Activated CD4-positive, alpha-beta T cell treated with anti-CD3 and anti-CD28 coated beads for 36 hours (primary cell): ENCODE results near the gene SCNN1B. TPM values are rescaled to one million over a fixed set of nuclear protein-coding genes. Genes with fewer than 3 reads are reported as not detected.
A peak's percentile ranks its signal among the peaks of the same experiment; 100 is the strongest.

ENCODE experiments used
- ATAC-seq: fragments of 200-7000 bp; cut with Tn5 transposase; one replicate; pipeline ENCODE4 v1.10.0; 2021; ENCODE audit warnings: mild to moderate bottlenecking, moderate library complexity
- CTCF ChIA-PET: fragments of 350-600 bp; sonication (Branson Sonifier 250); formaldehyde crosslinking; loops from one replicate; lab custom pipeline; 2021; ENCODE audit warnings: antibody characterized with exemption; lab: Charles Lee
- POLR2A ChIA-PET: fragments of 350-600 bp; sonication (Branson Sonifier 250); formaldehyde crosslinking; loops from one replicate; lab custom pipeline; 2021; ENCODE audit warnings: antibody characterized with exemption, inconsistent platforms; lab: Charles Lee
- DNase-seq: peaks from one replicate; pipeline ENCODE4 v3.0.0-alpha.2; 2020
- H3K27ac Mint-ChIP-seq: one replicate; pipeline ENCODE4 v1.8.0; 2021; ENCODE audit warnings: mixed read lengths
- H3K27me3 Mint-ChIP-seq: one replicate; pipeline ENCODE4 v1.8.0; 2021; ENCODE audit warnings: mixed read lengths
- H3K36me3 Mint-ChIP-seq: one replicate; pipeline ENCODE4 v1.8.0; 2021; ENCODE audit warnings: low read depth, mixed read lengths
- H3K4me1 Mint-ChIP-seq: one replicate; pipeline ENCODE4 v1.8.0; 2021; ENCODE audit warnings: mixed read lengths
- H3K4me3 Mint-ChIP-seq: one replicate; pipeline ENCODE4 v1.8.0; 2021; ENCODE audit warnings: mild to moderate bottlenecking, moderate library complexity, mixed read lengths
- H3K9me3 Mint-ChIP-seq: one replicate; pipeline ENCODE4 v1.8.0; 2021; ENCODE audit warnings: low read depth, mixed read lengths
- intact Hi-C, 2 experiments: fragments of 100-400 bp; cut with DNase I in 1 of 2; cut with micrococcal nuclease in 1 of 2; formaldehyde crosslinking; loops; one replicate each; pipeline versions ENCODE4 v1.14.2 to v1.15.1; 2022 to 2024; cut with DNase I, micrococcal nuclease
- total RNA-seq, 2 experiments: library from RNA; stranded (reverse); gene quantifications; one replicate each; pipeline ENCODE4 v1.2.3, GENCODE V29; 2021

The SCNN1B gene
- total RNA-seq, 2 experiments from 2014 or later: not detected

DNA sequence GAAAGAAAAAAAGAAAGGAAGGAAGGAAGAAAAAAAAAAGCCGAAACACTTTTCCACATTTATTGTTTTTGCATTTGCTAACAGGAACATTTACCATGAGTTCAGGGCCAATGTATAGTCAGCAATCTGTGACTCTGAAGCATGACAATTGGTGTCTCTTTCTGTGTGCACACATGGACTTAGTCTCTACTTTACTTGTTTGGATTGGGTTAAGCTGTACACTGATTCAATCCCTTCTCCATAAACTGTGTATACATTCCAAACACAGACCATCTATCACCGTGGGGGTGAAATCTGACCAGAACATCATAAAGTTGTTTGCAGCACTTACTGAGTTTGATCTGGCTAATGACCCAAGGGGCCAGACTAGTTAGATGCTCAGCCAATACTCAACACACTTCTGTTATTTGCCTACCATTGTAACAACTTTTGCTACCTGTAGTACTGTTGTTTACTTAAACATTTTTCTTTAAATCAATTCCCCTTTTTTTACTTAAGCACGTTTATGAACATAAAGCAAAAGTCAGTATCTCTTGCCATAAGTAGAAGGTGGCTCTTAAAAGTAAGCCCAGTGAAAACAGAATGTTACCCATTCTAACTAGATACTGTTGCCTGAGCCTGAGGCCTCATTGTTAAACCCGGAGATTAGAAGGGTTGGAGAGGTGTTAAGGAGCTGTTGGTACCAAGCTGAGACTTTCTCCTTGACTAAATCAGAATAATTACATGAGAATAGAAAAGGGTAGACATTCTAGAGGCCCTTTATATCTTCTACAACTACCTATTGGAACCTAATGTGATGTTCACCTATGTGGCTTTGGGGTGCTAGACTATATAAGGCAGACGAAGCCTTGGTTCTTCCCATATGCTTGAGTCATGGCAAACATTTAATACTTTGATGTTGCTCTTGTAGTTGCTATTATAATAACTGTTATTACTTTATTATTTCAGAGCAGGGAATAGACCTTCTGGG is 41.8 kb downstream of the SCNN1B start:
- Mint-ChIP-seq H3K27ac (no peak overlapping the region), H3K27me3 (peaks cover 12% of the 10 kb centered on the region), H3K36me3 (no peaks in the 10 kb centered on the region), H3K4me3 (no peak overlapping the region), H3K9me3 (no peaks in the 10 kb centered on the region), H3K4me1 (no peaks in the 10 kb centered on the region)
- no peak for ATAC-seq
- ChIA-PET POLR2A (no interaction called here), CTCF (no interaction called here)
- intact Hi-C loops: no loop called here
- DNase-seq: no peak

- H3K27ac Mint-ChIP-seq: no peak overlapping the region
- H3K36me3 Mint-ChIP-seq: no peaks in the 10 kb centered on the region
- no peak for DNase-seq
- no peak overlapping the region for H3K4me3 Mint-ChIP-seq
- intact Hi-C loops: no loop called here
- no peak for ATAC-seq
- no peaks in the 10 kb centered on the region for H3K4me1 Mint-ChIP-seq
- H3K9me3 Mint-ChIP-seq: no peaks in the 10 kb centered on the region
- CTCF ChIA-PET: no interaction called here
- POLR2A ChIA-PET: no interaction called here
- H3K27me3 Mint-ChIP-seq: peaks cover 11% of the 10 kb centered on the region
Observed at GRCh38 chr16:23345237-23345636, 43.1 kb downstream of the SCNN1B start.

GRCh38 chr16:23348579-23349469 is 46.7 kb downstream of the SCNN1B start:
- Mint-ChIP-seq H3K27me3 (peaks cover 15% of the 10 kb centered on the region), H3K36me3 (no peaks in the 10 kb centered on the region), H3K27ac (no peak overlapping the region), H3K4me1 (no peaks in the 10 kb centered on the region), H3K4me3 (no peak overlapping the region), H3K9me3 (no peaks in the 10 kb centered on the region)
- ATAC-seq (no peak), DNase-seq (peak; percentile 16)
- ChIA-PET POLR2A (no interaction called here), CTCF (interaction anchor here (1.0 kb wide), 1 partner anchor 137 kb away, joined by 3 read pairs; no protein-coding TSS in a partner anchor)
- intact Hi-C loops: no loop called here

DNA sequence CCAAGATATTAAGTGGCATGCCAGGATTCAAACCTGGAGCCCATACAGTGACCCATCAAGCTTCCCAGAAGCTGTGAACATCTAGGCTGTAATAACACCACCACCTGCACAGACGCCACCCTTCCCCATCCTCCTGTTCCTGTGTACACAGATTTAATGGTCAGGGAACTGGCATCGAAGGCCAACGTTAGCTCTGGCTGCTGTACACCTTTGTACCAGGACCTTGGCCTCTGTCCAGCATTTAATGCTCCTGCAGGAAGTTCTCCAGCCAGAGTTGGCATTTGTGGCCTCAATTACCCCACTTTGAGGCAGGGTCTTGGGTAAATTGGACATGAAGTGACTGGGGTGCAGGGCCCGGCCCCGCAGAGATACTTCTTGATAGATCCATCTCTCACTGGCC is 49.3 kb downstream of the SCNN1B start:
- Mint-ChIP-seq H3K4me1 (no peaks in the 10 kb centered on the region), H3K4me3 (no peak overlapping the region), H3K9me3 (no peaks in the 10 kb centered on the region), H3K27me3 (peaks cover 18% of the 10 kb centered on the region), H3K36me3 (no peaks in the 10 kb centered on the region), H3K27ac (no peak overlapping the region)
- no peak for DNase-seq
- ATAC-seq: no peak
- intact Hi-C loops: no loop called here
- POLR2A ChIA-PET: no interaction called here
- CTCF ChIA-PET: no interaction called here

- Mint-ChIP-seq H3K36me3 (no peaks in the 10 kb centered on the region), H3K9me3 (no peaks in the 10 kb centered on the region), H3K27ac (no peak overlapping the region), H3K4me1 (no peaks in the 10 kb centered on the region), H3K4me3 (no peak overlapping the region), H3K27me3 (peaks cover 16% of the 10 kb centered on the region)
- CTCF ChIA-PET: interaction anchor here (0.6 to 1.3 kb wide), 3 partner anchors 13 to 50 kb away, joined by 3 read pairs; no protein-coding TSS in a partner anchor
- POLR2A ChIA-PET: no interaction called here
- intact Hi-C loops: no loop called here
- DNase-seq: no peak
- ATAC-seq: no peak
Observed at GRCh38 chr16:23353440-23353839, 51.3 kb downstream of the SCNN1B start.

DNA sequence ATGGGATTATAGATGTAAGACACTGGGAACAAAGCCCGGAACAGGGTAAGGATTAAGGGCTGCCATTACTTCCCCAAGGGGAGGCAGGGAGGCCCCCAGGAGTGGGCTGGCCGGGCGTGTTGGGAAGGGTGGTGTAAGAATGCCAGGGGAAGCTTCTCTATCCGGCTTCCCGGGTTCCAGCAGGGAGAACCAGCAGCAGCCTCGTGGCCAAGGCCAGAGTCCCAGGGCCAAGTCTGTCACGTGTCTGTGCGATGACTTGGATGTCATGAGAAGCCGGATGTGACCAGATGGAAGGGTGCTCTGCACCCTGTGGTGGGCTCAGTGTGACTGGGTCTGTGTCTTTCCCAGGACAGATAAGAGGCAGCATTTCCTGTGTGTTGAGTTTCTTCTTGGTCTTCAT is 52.1 kb downstream of the SCNN1B start:
- Mint-ChIP-seq H3K27me3 (peaks cover 14% of the 10 kb centered on the region), H3K9me3 (no peaks in the 10 kb centered on the region), H3K36me3 (no peaks in the 10 kb centered on the region), H3K4me1 (no peaks in the 10 kb centered on the region), H3K4me3 (no peak overlapping the region), H3K27ac (no peak overlapping the region)
- ChIA-PET POLR2A (no interaction called here), CTCF (interaction anchor here (1.3 kb wide), 1 partner anchor 16 kb away, joined by 3 read pairs; no protein-coding TSS in a partner anchor)
- intact Hi-C loops: no loop called here
- ATAC-seq (no peak), DNase-seq (no peak)

- intact Hi-C loops: no loop called here
- ATAC-seq (no peak), DNase-seq (no peak)
- no peak overlapping the region for H3K27ac Mint-ChIP-seq
- no peaks in the 10 kb centered on the region for H3K36me3 Mint-ChIP-seq
- no peaks in the 10 kb centered on the region for H3K4me1 Mint-ChIP-seq
- ChIA-PET CTCF (no interaction called here), POLR2A (no interaction called here)
- H3K4me3 Mint-ChIP-seq: no peak overlapping the region
- peaks cover 10% of the 10 kb centered on the region for H3K27me3 Mint-ChIP-seq
- no peaks in the 10 kb centered on the region for H3K9me3 Mint-ChIP-seq
Observed at GRCh38 chr16:23355106-23355670, 53.1 kb downstream of the SCNN1B start.

DNA sequence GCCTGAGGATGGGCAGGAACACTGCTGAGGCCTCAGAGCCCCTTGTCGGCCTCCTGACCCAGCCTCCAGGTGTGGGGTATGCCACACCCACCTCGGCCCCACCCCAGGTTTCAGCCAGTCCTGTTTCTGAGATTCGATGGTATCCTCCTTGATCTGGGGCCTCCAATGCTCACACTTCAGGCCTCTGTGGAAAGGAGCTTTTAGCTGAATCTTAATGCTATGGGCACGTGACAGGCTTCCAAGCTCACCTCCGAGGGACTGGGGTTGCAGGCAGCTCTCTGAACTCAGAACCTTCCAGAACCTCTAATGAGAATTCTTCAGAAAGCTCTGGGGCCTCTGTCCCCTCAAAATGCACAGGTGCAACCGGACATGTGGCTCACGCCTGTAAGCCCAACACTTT is 54.8 kb downstream of the SCNN1B start:
- H3K4me1 Mint-ChIP-seq: no peaks in the 10 kb centered on the region
- CTCF ChIA-PET: no interaction called here

GRCh38 chr16:23357761-23358290 is 55.7 kb downstream of the SCNN1B start:
- no peaks in the 10 kb centered on the region for H3K9me3 Mint-ChIP-seq
- H3K4me1 Mint-ChIP-seq: no peaks in the 10 kb centered on the region
- DNase-seq (no peak), ATAC-seq (no peak)
- peaks cover 3% of the 10 kb centered on the region for H3K27me3 Mint-ChIP-seq
- H3K4me3 Mint-ChIP-seq: no peak overlapping the region
- ChIA-PET POLR2A (no interaction called here), CTCF (interaction anchor here (0.9 kb wide), 1 partner anchor 13 kb away, joined by 3 read pairs; no protein-coding TSS in a partner anchor)
- H3K27ac Mint-ChIP-seq: no peak overlapping the region
- intact Hi-C loops: no loop called here
- H3K36me3 Mint-ChIP-seq: no peaks in the 10 kb centered on the region

More for the DNA sequence above, 54.8 kb downstream of the SCNN1B start:
- Mint-ChIP-seq H3K27ac (no peak overlapping the region), H3K9me3 (no peaks in the 10 kb centered on the region), H3K27me3 (peaks cover 5% of the 10 kb centered on the region), H3K4me3 (no peak overlapping the region), H3K36me3 (no peaks in the 10 kb centered on the region)
- intact Hi-C loops: no loop called here
- DNase-seq (no peak), ATAC-seq (no peak)
- POLR2A ChIA-PET: no interaction called here

DNA sequence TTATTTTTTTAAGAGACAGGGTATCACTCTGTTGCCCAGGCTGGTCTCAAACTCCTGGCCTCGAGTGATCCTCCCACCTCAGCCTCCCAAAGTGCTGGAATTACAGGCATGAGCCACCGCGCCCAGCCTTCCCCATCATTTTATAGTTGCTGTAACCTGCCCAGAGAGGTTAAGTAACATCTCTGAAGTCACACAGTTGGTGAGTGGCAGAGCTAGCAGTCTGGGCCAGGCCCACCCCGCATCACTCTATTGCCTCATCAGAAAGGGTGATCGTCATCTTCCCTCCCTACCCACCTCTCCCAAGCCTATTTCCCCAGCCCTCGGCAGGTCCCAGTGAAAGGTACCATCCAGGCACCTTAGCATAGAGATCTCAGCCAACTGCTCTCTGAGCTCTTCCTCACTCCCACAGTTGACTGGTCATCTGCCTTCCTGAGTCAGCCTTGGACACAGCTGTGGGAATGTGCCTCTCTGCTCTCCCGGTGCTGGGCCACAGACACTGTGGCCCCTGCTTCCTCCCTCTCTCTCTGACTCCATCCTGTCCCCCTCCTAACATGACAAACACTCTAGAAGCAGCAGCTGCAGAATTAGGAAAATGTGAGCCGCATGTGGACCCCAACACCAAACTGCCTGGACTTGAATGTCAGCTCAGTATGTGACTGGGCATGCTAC is 57.1 kb downstream of the SCNN1B start:
- peaks cover 6% of the 10 kb centered on the region for H3K27me3 Mint-ChIP-seq
- CTCF ChIA-PET: interaction anchor here (0.6 kb wide), 1 partner anchor 668 kb away, joined by 3 read pairs; no protein-coding TSS in a partner anchor
- POLR2A ChIA-PET: no interaction called here
- no peak overlapping the region for H3K4me3 Mint-ChIP-seq
- no peak for ATAC-seq
- intact Hi-C loops: no loop called here
- no peak for DNase-seq
- no peak overlapping the region for H3K27ac Mint-ChIP-seq
- no peaks in the 10 kb centered on the region for H3K9me3 Mint-ChIP-seq
- H3K36me3 Mint-ChIP-seq: no peaks in the 10 kb centered on the region
- no peaks in the 10 kb centered on the region for H3K4me1 Mint-ChIP-seq
